Natural killer cell (primary cell): ENCODE results near the gene CATSPERZ. TPM values are rescaled to one million over a fixed set of nuclear protein-coding genes. Genes with fewer than 3 reads are reported as not detected.

Source experiments
- ATAC-seq, 3 donors: fragments of 150-1000 bp in 2 of 3; fragments of 200-7000 bp in 1 of 3; cut with Tn5 transposase; 1 replicate in 1 of 3; 2 replicates in 2 of 3; pipeline ENCODE4 v1.10.0; 2021; ENCODE audit warnings: mild to moderate bottlenecking in 2 of 3, moderate library complexity in 2 of 3
- DNase-seq, 2 donors: peaks; one replicate each; pipeline versions ENCODE4 v3.0.0 to v3.0.0-alpha.2; 2013 to 2021; ENCODE audit warnings: mixed read lengths in 1 of 2
- H3K27ac ChIP-seq: one replicate; pipeline ENCODE4 v1.5.1; 2013; ENCODE audit warnings: mild to moderate bottlenecking, low read length
- H3K27me3 ChIP-seq: one replicate; pipeline ENCODE4 v1.6.1; 2013; ENCODE audit warnings: low read length; ENCODE audit not compliant: control insufficient read depth, insufficient read depth
- H3K36me3 ChIP-seq: one replicate; pipeline ENCODE4 v1.6.1; 2013; ENCODE audit warnings: low read length; ENCODE audit not compliant: control insufficient read depth, insufficient read depth
- H3K4me1 ChIP-seq: one replicate; pipeline ENCODE4 v1.6.1; 2013; ENCODE audit warnings: low read length; ENCODE audit not compliant: control insufficient read depth, insufficient read depth
- H3K4me3 ChIP-seq: one replicate; pipeline ENCODE4 v1.5.1; 2013; ENCODE audit warnings: low read length
- H3K9me3 ChIP-seq: one replicate; pipeline ENCODE4 v1.6.1; 2013; ENCODE audit warnings: low read length; ENCODE audit not compliant: control insufficient read depth, insufficient read depth
- H3K27ac Mint-ChIP-seq, 2 donors: one replicate each; pipeline ENCODE4 v1.8.0; 2022; ENCODE audit warnings: mild to moderate bottlenecking in 2 of 2, mixed read lengths in 2 of 2, moderate library complexity in 1 of 2
- H3K27me3 Mint-ChIP-seq, 2 donors: one replicate each; pipeline ENCODE4 v1.8.0; 2022; ENCODE audit warnings: low read depth in 2 of 2, mixed read lengths in 2 of 2
- H3K36me3 Mint-ChIP-seq: one replicate; pipeline ENCODE4 v1.8.0; 2022; ENCODE audit warnings: mixed read lengths
- H3K4me1 Mint-ChIP-seq, 2 donors: one replicate each; pipeline ENCODE4 v1.8.0; 2022; ENCODE audit warnings: mixed read lengths in 2 of 2
- H3K4me3 Mint-ChIP-seq: one replicate; pipeline ENCODE4 v1.8.0; 2022; ENCODE audit warnings: mild to moderate bottlenecking, moderate library complexity, mixed read lengths
- H3K9me3 Mint-ChIP-seq, 2 donors: one replicate each; pipeline ENCODE4 v1.8.0; 2022; ENCODE audit warnings: mixed read lengths in 2 of 2
- WGBS: methylation state at CpG from one replicate; pipeline ENCODE4 v1.1.7; 2013; ENCODE audit warnings: missing lambda C conversion rate; ENCODE audit not compliant: insufficient coverage; 5-methylcytosine and 5-hydroxymethylcytosine counted together
- intact Hi-C: fragments of 100-400 bp; cut with micrococcal nuclease; formaldehyde crosslinking; loops from one replicate; pipeline ENCODE4 v1.14.2; 2022
- total RNA-seq, 4 donors: library from RNA; stranded (reverse); fragments of 120-200 nt in 1 of 4; gene quantifications; one replicate each; pipeline versions ENCODE4 v1.2.3 to v1.2.4, GENCODE V29; 2013 to 2022
- TF ChIP-seq, protein P1 (sequence below): fragments of 200-600 bp; IDR thresholded peaks from one replicate; pipeline ENCODE4 v1.8.0; 2022; ENCODE audit warnings: antibody characterized with exemption

Gene CATSPERZ
- total RNA-seq, 3 donors from 2014 or later (not counting 1 experiment from before 2014, with no cell fraction given): 0.80 to 0.90 TPM; not detected in 1

DNA sequence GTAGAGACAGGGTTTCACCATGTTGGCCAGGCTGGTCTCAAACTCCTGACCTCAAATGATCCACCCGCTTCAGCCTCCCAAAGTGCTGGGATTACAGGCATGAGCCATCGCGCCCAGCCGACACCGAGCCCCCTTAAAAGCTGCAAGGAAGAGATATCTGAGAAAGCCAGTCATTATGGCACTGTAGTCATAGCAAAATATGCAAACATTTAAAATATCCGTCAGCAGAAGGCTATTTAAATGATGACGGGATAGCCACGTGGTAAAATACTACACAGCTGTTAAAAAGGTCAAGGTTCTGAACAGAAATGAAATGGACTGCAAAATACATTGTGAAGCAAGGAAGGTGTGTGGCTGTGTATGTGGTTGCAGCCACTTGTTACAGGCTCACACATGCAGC lies 33.4 kb downstream of the CATSPERZ start:
- Mint-ChIP-seq H3K9me3 (no peaks in the 10 kb centered on the region), H3K27ac (no peak overlapping the region), H3K36me3 (no peaks in the 10 kb centered on the region), H3K4me3 (no peak overlapping the region), H3K4me1 (peaks cover 18 to 34% of the 10 kb centered on the region in 2 donors), H3K27me3 (no peaks in the 10 kb centered on the region)
- TF ChIP-seq, protein P1, sequence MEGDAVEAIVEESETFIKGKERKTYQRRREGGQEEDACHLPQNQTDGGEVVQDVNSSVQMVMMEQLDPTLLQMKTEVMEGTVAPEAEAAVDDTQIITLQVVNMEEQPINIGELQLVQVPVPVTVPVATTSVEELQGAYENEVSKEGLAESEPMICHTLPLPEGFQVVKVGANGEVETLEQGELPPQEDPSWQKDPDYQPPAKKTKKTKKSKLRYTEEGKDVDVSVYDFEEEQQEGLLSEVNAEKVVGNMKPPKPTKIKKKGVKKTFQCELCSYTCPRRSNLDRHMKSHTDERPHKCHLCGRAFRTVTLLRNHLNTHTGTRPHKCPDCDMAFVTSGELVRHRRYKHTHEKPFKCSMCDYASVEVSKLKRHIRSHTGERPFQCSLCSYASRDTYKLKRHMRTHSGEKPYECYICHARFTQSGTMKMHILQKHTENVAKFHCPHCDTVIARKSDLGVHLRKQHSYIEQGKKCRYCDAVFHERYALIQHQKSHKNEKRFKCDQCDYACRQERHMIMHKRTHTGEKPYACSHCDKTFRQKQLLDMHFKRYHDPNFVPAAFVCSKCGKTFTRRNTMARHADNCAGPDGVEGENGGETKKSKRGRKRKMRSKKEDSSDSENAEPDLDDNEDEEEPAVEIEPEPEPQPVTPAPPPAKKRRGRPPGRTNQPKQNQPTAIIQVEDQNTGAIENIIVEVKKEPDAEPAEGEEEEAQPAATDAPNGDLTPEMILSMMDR: no peak
- DNase-seq (no peak), ATAC-seq (no peak)
- Histone ChIP-seq H3K27ac (no peak overlapping the region), H3K9me3 (no peaks in the 10 kb centered on the region), H3K4me3 (no peak overlapping the region), H3K36me3 (peaks cover 10% of the 10 kb centered on the region), H3K27me3 (no peaks in the 10 kb centered on the region), H3K4me1 (peaks cover 40% of the 10 kb centered on the region)
- intact Hi-C loops: no loop called here
- WGBS: 93% methylated on average over 8 of the region's 8 CpGs

DNA sequence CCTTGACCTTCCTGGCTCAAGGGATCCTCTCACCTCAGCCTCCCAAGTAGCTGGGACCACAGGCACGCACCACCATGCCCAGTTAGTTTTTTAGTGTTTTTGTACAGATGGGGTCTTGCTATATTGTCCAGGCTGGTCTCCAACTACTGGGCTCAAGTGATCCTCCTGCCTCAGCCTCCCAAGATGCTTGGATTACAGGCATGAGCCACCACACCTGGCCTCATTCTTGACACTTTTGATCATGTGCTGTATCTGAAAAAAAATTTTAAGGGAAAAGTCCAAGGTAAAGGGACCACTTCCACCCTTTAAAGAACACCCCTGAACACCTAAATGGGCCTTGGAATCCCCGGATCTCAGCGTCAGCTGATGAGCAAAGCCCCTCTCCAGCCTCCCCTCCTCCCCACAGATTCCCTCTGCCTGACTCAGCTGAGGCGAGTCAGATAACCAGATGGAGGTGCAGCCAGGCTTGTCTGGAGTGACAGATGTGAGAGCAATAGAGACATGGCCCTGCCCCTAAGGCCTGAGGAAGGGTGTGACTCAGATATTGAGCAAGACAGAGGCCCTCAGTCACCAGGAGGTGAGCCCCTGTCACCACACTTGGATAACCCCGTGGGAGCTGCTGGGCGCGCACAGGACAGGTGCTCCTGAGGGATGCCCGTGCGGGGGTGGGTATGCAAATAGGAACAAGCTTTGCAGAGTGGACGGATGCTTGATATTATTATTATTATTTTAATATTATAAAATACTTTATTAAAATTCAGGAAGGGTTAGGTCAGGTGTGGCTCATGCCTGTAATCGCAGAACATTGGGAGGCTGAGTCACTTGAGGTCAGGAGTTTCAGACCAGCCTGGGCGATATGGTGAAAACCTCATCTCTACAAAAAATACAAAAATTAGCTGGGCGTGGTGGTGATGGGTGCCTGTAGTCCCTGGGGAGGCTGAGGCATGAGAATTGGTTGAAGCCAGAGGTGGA lies 34.9 kb downstream of the CATSPERZ start:
- WGBS: 55% methylated on average over 7 of the region's 13 CpGs
- H3K36me3 Mint-ChIP-seq: no peaks in the 10 kb centered on the region
- H3K4me3 Mint-ChIP-seq: no peak overlapping the region
- no peak for ATAC-seq
- no peaks in the 10 kb centered on the region for H3K9me3 Mint-ChIP-seq
- no peaks in the 10 kb centered on the region for H3K9me3 ChIP-seq
- intact Hi-C loops: no loop called here
- peak overlapping the region in 1 of 2 donors; percentile 64 for H3K27ac Mint-ChIP-seq
- H3K36me3 ChIP-seq: peaks cover 10% of the 10 kb centered on the region
- TF ChIP-seq, protein P1: no peak
- no peak for DNase-seq
- no peaks in the 10 kb centered on the region for H3K27me3 Mint-ChIP-seq
- peaks cover 30 to 45% of the 10 kb centered on the region in 2 donors for H3K4me1 Mint-ChIP-seq
- no peaks in the 10 kb centered on the region for H3K27me3 ChIP-seq
- H3K4me1 ChIP-seq: peaks cover 53% of the 10 kb centered on the region
- H3K27ac ChIP-seq: no peak overlapping the region
- H3K4me3 ChIP-seq: no peak overlapping the region

DNA sequence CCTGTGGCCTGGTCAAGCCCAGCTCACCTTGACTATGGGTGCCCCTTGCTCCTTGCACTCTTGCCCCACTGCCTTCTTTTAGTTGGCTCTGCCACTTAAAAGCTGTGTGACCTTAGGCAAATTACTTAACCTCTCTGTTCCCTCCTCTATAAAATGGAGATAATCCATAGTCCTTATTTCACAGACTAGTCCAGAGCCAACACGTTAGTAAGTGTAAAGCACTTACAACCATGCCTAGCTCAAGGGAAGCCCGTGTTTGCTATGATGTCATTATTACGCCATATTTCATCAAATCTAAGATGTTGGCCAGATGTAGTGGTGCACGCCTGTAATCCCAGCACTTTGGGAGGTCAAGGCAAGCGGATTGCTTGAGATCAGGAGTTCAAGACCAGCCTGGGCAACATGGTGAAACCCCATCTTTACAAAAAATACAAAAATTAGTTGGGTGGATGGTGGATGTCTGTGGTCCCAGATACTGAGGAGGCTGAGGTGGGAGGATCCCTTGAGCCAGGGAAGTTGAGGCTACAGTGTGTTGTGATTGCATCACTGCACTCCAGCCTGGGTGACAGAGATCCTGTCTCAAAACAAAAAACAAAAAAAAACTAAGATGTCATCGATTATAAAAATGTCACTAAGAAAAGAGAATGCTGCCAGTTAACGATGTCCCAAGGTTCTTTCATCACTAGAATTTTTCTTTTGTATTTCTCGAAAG lies 37.5 kb downstream of the CATSPERZ start:
- Histone ChIP-seq H3K9me3 (no peaks in the 10 kb centered on the region), H3K4me3 (no peak overlapping the region), H3K36me3 (peaks cover 22% of the 10 kb centered on the region), H3K27me3 (no peaks in the 10 kb centered on the region), H3K27ac (no peak overlapping the region), H3K4me1 (peaks cover 51% of the 10 kb centered on the region)
- H3K9me3 Mint-ChIP-seq: no peaks in the 10 kb centered on the region
- H3K4me3 Mint-ChIP-seq: peak overlapping the region; percentile 25
- H3K4me1 Mint-ChIP-seq: peaks cover 24 to 50% of the 10 kb centered on the region in 2 donors
- peak overlapping the region; percentile 96 to 98 for H3K27ac Mint-ChIP-seq
- intact Hi-C loops: no loop called here
- WGBS: 96% methylated on average over 6 of the region's 8 CpGs
- ATAC-seq (no peak), DNase-seq (no peak)
- no peaks in the 10 kb centered on the region for H3K36me3 Mint-ChIP-seq
- H3K27me3 Mint-ChIP-seq: no peaks in the 10 kb centered on the region
- TF ChIP-seq, protein P1: no peak
